Measurements from ENCODE around the gene SFMBT1. TPM values are rescaled to one million over a fixed set of nuclear protein-coding genes. Genes with fewer than 3 reads are reported as not detected.

SFMBT1 gene
- total and polyA plus RNA-seq, 9 of the 15 experiments (the other 6 are each of a cell fraction or from before 2014, with no cell fraction given): 0.76 to 6.6 (median 3.6) TPM

DNA sequence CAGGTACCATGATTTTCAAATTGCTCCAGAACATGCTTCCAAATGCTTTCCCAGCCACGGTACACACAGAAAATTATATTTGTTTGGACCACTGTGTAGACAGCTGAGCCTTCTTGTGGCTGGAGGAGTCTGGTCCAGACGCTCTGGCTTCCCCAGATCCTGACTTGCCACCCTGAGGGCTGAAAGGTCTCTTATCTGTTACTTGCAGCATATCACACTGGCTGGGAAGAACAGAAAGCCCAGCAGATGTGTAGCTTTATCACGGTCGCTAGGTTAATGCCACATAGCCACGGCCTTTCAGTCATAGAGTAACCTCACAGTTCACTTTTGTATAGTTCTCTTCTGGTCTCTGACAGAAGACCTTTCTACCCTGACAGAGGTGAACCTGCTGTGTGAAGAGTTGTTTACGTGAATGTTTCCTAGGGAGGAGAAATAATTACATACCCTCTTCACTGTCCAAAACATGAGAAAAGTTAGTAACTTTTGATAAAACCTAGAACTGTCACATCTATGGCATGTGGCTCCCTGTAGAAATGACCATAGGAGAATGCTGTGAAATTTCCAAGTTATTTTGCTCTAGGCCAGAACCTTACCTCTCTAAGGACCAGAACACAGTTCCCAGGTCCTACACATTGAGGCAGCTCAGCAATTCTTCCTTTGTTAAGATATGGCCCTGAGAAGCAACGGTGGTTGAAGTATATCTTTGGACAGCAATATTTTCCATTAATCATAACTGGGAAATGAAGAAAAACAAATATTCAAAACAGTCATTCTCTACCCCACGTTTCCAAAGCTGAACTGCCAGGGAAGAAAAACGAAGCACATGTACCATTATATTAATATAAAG, 132.8 kb downstream of the SFMBT1 start (continued):
- TF ChIP-seq CEBPZ (IDR thresholded peaks at IDR 0.05; ENCODE audit: borderline replicate concordance, low read depth, low read length): no peak
- TF ChIP-seq POLR2AphosphoS5 (IDR thresholded peaks at IDR 0.05; ENCODE audit: control insufficient read depth, insufficient read depth, low read depth, low read length): peak; percentile 97
- TF ChIP-seq, protein P1, sequence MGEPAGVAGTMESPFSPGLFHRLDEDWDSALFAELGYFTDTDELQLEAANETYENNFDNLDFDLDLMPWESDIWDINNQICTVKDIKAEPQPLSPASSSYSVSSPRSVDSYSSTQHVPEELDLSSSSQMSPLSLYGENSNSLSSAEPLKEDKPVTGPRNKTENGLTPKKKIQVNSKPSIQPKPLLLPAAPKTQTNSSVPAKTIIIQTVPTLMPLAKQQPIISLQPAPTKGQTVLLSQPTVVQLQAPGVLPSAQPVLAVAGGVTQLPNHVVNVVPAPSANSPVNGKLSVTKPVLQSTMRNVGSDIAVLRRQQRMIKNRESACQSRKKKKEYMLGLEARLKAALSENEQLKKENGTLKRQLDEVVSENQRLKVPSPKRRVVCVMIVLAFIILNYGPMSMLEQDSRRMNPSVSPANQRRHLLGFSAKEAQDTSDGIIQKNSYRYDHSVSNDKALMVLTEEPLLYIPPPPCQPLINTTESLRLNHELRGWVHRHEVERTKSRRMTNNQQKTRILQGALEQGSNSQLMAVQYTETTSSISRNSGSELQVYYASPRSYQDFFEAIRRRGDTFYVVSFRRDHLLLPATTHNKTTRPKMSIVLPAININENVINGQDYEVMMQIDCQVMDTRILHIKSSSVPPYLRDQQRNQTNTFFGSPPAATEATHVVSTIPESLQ (CRISPR knock-in tag; IDR thresholded peaks at IDR 0.05): no peak
- TF ChIP-seq MEF2D (tag; conservative IDR thresholded peaks at IDR 0.05; ENCODE audit: low read depth): no peak
- peak; percentile 26; the same call in 1 of the 2 replicates for TF ChIP-seq REST (IDR thresholded peaks at IDR 0.05; ENCODE audit: borderline replicate concordance)
- TF ChIP-seq REST (CRISPR knock-in tag; IDR thresholded peaks at IDR 0.05; ENCODE audit: low read depth): no peak
- no peak for TF ChIP-seq ETV1 (tag; conservative IDR thresholded peaks at IDR 0.05; ENCODE audit: low read depth)
- TF ChIP-seq RBBP5 (IDR thresholded peaks at IDR 0.05; ENCODE audit: borderline replicate concordance, insufficient read depth, low read length, poor library complexity, severe bottlenecking): no peak
- TF ChIP-seq ZNF764 (CRISPR knock-in tag; IDR thresholded peaks at IDR 0.05; ENCODE audit: low read depth): no peak

Data from K562 (cell line).